Right lobe of liver (tissue), 4 donors: ENCODE data around the gene TEX13C.

Experiments used
- CTCF ChIP-seq, 4 donors: fragments of 200-600 bp in 3 of 4; fragments of 450-650 bp in 1 of 4; IDR thresholded peaks; one replicate each; pipeline versions ENCODE4 v1.5.1 to v1.8.0; 2016 to 2022; ENCODE audit warnings: antibody characterized with exemption in 4 of 4, mild to moderate bottlenecking in 2 of 4
- POLR2A ChIP-seq: fragments of 450-650 bp; IDR thresholded peaks from one replicate; pipeline ENCODE4 v1.6.1; 2017; ENCODE audit warnings: antibody characterized with exemption, mild to moderate bottlenecking
- donor health status: DM: no; HTN: no; CAD: no.
- donor health status: DM: no; HTN: no; CAD: no.
- donor health status: DM: no; HTN: yes; CAD: no.

- TF ChIP-seq CTCF (IDR thresholded peaks at IDR 0.05), result no peak
- no peak for TF ChIP-seq POLR2A
These were observed 6.9 kb downstream of the TEX13C start for GRCh38 chrX:125326599-125326998.
